ENCODE data around the gene APOBEC3F. TPM values are rescaled to one million over a fixed set of nuclear protein-coding genes. Genes with fewer than 3 reads are reported as not detected.
"Not testable (repeated sequence)": the region's sequence is repeated elsewhere in the genome, so short reads cannot be mapped to it uniquely, and the experiment has no call there.

Gene APOBEC3F
- total RNA-seq, 1 experiment from 2014 or later: 8.9 TPM

DNA sequence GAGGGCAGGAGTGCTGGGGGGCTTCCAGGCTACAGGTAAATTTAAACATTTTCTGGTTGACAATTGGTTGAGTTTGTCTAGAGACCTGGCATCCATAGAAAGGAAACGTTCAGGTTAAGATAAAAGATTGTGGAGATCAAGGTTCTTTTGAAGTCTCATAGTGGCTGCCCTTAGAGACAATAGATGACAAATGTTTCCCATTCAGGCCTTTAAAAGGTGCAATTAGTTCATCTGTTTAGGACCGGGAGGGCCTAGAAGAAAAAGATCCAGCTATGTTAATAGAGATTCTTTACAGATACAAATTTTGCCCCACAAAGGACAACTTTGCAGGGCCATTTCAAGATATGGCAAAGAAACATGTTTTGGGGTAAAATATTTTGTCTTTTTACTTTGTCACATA is 3.6 kb upstream of the APOBEC3F start:
- not testable (repeated sequence) for H3K79me1 ChIP-seq (ENCODE audit: insufficient read depth, low read depth, low read length, poor library complexity, severe bottlenecking); H4K91ac ChIP-seq (ENCODE audit: insufficient read length, low read depth, low read length); H3K4me3 Mint-ChIP-seq; H3K23me2 ChIP-seq (ENCODE audit: insufficient read length, low read depth, low read length, poor library complexity, severe bottlenecking); H3K23ac ChIP-seq (ENCODE audit: insufficient read length, low read depth, low read length); H4K5ac ChIP-seq (ENCODE audit: insufficient read length, low read depth, low read length); H3K4ac ChIP-seq (ENCODE audit: low read depth, low read length); H2BK20ac ChIP-seq (ENCODE audit: low read depth, low read length, poor library complexity, severe bottlenecking); H3K18ac ChIP-seq (ENCODE audit: insufficient read length, low read depth, low read length); H3K27me3 Mint-ChIP-seq (ENCODE audit: low read depth); H3K27me3 ChIP-seq (ENCODE audit: insufficient read depth, low read length); H3K4me1 ChIP-seq (ENCODE audit: insufficient read depth, low read length); H3K9me3 ChIP-seq (ENCODE audit: control insufficient read depth, low read depth, low read length); H3K14ac ChIP-seq (ENCODE audit: insufficient read depth, low read length); H3K79me2 ChIP-seq (ENCODE audit: insufficient read depth, low read length); H2BK5ac ChIP-seq (ENCODE audit: insufficient read length, low read length); H3K9ac ChIP-seq (ENCODE audit: extremely low read depth, insufficient read length, low read length); H3K56ac ChIP-seq (ENCODE audit: insufficient read length, low read depth, low read length); H2BK12ac ChIP-seq (ENCODE audit: insufficient read length, low read depth, low read length); H3K9me3 Mint-ChIP-seq; H2BK15ac ChIP-seq (ENCODE audit: low read depth, low read length); H2BK120ac ChIP-seq (ENCODE audit: low read depth, low read length, poor library complexity, severe bottlenecking); H3T11ph ChIP-seq (ENCODE audit: low read length); H3K27ac ChIP-seq (ENCODE audit: insufficient read length, low read depth, low read length); H2AFZ ChIP-seq (ENCODE audit: low read length); H3K36me3 Mint-ChIP-seq (ENCODE audit: insufficient read depth in 1 of 3, low read depth in 3 of 3); H3K4me2 ChIP-seq (ENCODE audit: insufficient read depth, insufficient read length, low read length); H4K8ac ChIP-seq (replicated peaks; ENCODE audit: insufficient read length, low read depth, low read length); H4K20me1 ChIP-seq (ENCODE audit: control insufficient read depth, insufficient read depth, insufficient read length); H2AK5ac ChIP-seq (ENCODE audit: insufficient read length, low read length)
- peak overlapping the region in 2 of 3 experiments; percentile 7 to 69; a peak in 3 of 7 replicates for H3K27ac Mint-ChIP-seq
- WGBS (ENCODE audit: extremely low coverage, insufficient read length, low lambda C conversion rate): no CpG with 5 or more reads among the region's 2 CpGs
- H3K4me1 Mint-ChIP-seq: peaks cover 50 to 53% of the 10 kb centered on the region in 2 experiments
- DNase-seq: peak; percentile 32

All from H9 (cell line).